Panc1 (cell line): ENCODE results near the gene SETD3. TPM values are rescaled to one million over a fixed set of nuclear protein-coding genes. Genes with fewer than 3 reads are reported as not detected.

ENCODE experiments used
- ATAC-seq: fragments of 200-7000 bp; cut with Tn5 transposase; 2 replicates; pipeline ENCODE4 v1.9.1; 2020; ENCODE audit warnings: mild to moderate bottlenecking, moderate library complexity
- BruUV-seq: library from RNA; stranded (reverse); fragments of 400-500 nt; replicated peaks from 2 replicates; lab custom pipeline; 2021; lab: Mats Ljungman, UMichigan
- CTCF ChIA-PET: fragments of 300-600 bp; sonication (Branson Sonifier 250); formaldehyde crosslinking; loops from one replicate; lab custom pipeline; 2022; ENCODE audit warnings: antibody characterized with exemption; lab: Charles Lee
- POLR2A ChIA-PET: fragments of 300-600 bp; sonication (Branson Sonifier 250); formaldehyde crosslinking; loops from one replicate; lab custom pipeline; 2022; ENCODE audit warnings: antibody characterized with exemption; lab: Charles Lee
- DNase-seq: peaks from one replicate; pipeline ENCODE4 v3.0.0-alpha.2; 2010; ENCODE audit warnings: low read depth, low spot score
- H3K27ac ChIP-seq: 2 replicates; pipeline ENCODE4 v1.5.1; 2011; ENCODE audit warnings: mild to moderate bottlenecking, low read length, inconsistent platforms
- H3K27me3 ChIP-seq: fragments of 200-500 bp; sonication (Bioruptor generic); 2 replicates; pipeline ENCODE4 v1.6.0; 2014; ENCODE audit warnings: low read length, inconsistent platforms; ENCODE audit not compliant: control insufficient read depth, insufficient read depth
- H3K36me3 ChIP-seq: fragments of 200-500 bp; sonication (Bioruptor generic); 2 replicates; pipeline ENCODE4 v1.5.1; 2014; ENCODE audit warnings: inconsistent platforms, mild to moderate bottlenecking, low read length, moderate library complexity; ENCODE audit not compliant: control insufficient read depth, insufficient read depth
- H3K4me1 ChIP-seq: 2 replicates; pipeline ENCODE4 v1.5.1; 2011; ENCODE audit warnings: inconsistent platforms, mild to moderate bottlenecking, low read length, moderate library complexity; ENCODE audit not compliant: control insufficient read depth, insufficient read depth
- H3K4me3 ChIP-seq, 2 experiments: 2 replicates each; pipeline ENCODE4 v1.5.1; 2011 to 2012; ENCODE audit warnings: low read depth in 2 of 2, low read length in 2 of 2, mild to moderate bottlenecking in 2 of 2, inconsistent platforms in 1 of 2, moderate library complexity in 1 of 2
- H3K9me3 ChIP-seq: fragments of 200-500 bp; sonication (Bioruptor generic); 2 replicates; pipeline ENCODE4 v1.5.1; 2014; ENCODE audit warnings: low read depth, mild to moderate bottlenecking, inconsistent platforms, low read length, moderate library complexity; ENCODE audit not compliant: control insufficient read depth, insufficient read depth
- POLR2AphosphoS5 ChIP-seq: IDR thresholded peaks from 2 replicates; pipeline ENCODE4 v1.6.1; 2012; ENCODE audit warnings: mild to moderate bottlenecking, low read depth, low read length, moderate library complexity
- SIN3A ChIP-seq: IDR thresholded peaks from 2 replicates; pipeline ENCODE4 v1.6.1; 2012; ENCODE audit warnings: low read depth, mild to moderate bottlenecking, low read length, moderate library complexity, borderline replicate concordance; ENCODE audit not compliant: insufficient read depth
- TCF7L2 ChIP-seq: IDR thresholded peaks from 2 replicates; pipeline ENCODE4 v1.6.1; 2011; ENCODE audit warnings: mild to moderate bottlenecking, low read depth, low read length, inconsistent platforms
- in situ Hi-C: cut with HindIII; loops from 2 replicates; pipeline ENCODE4 v1.10.0; 2016; ENCODE audit warnings: low sequenced_read_pairs, low pct_unique_long_range_greater_than_20kb
- intact Hi-C: fragments of 100-400 bp; cut with micrococcal nuclease; formaldehyde crosslinking; loops from one replicate; pipeline ENCODE4 v1.10.0; 2022; ENCODE audit not compliant: unreplicated experiment
- total RNA-seq: library from RNA; stranded (reverse); gene quantifications from one replicate; pipeline ENCODE4 v1.2.1, GENCODE V29; 2021; ENCODE audit not compliant: unreplicated experiment
- TF ChIP-seq, protein P1 (sequence below), 2 experiments: IDR thresholded peaks; 2 replicates each; pipeline ENCODE4 v1.6.1; 2011 to 2012; ENCODE audit warnings: low read depth in 2 of 2, control low read depth in 1 of 2, low read length in 1 of 2, mild to moderate bottlenecking in 1 of 2, moderate library complexity in 1 of 2; ENCODE audit not compliant: insufficient read depth in 1 of 2
- TF ChIP-seq, protein P2 (sequence below): fragments of 450-650 bp; IDR thresholded peaks from 2 replicates; pipeline ENCODE4 v1.5.1; 2017; ENCODE audit warnings: mild to moderate bottlenecking

SETD3 gene
- total RNA-seq, 1 experiment from 2014 or later = 51.1 TPM

DNA sequence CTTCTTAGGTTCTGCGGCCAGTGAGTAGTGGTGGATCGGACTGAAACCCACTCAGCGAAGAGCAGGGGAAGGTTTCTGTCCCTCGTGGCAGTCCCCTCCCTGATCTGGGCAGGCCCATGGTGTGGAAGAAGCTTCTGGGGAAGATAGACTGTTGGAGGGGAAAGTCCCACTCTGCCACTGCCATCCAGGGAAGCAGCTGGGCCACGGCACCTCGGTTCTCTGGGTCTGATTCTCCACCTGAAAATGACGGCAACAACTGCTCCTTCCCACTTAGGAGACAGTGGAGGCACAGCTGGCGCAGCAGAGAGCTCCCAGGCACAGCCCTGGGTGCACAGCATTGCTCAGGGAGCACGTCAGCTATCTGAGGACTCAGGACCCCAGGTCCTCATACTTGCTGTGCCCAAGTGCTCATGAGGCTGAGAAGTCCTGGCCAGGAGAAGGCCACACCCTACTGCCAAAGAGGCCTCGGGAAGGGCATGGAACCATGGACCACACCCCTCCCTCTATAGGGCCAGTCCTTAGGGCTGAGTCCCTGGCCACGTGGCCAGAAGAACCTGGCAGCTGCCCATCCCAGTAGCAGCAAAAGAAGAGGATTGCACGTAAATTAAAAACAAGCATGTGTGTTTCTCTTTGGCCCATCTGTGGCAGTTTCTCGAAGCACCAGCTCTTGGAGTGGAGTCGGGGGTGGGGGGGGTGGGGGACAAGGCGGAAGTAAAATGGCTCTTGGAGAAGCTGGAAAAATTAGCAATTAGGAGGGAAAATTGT, 123.3 kb downstream of the SETD3 start:
- H3K27ac ChIP-seq = no peak overlapping the region
- TF ChIP-seq, protein P1, sequence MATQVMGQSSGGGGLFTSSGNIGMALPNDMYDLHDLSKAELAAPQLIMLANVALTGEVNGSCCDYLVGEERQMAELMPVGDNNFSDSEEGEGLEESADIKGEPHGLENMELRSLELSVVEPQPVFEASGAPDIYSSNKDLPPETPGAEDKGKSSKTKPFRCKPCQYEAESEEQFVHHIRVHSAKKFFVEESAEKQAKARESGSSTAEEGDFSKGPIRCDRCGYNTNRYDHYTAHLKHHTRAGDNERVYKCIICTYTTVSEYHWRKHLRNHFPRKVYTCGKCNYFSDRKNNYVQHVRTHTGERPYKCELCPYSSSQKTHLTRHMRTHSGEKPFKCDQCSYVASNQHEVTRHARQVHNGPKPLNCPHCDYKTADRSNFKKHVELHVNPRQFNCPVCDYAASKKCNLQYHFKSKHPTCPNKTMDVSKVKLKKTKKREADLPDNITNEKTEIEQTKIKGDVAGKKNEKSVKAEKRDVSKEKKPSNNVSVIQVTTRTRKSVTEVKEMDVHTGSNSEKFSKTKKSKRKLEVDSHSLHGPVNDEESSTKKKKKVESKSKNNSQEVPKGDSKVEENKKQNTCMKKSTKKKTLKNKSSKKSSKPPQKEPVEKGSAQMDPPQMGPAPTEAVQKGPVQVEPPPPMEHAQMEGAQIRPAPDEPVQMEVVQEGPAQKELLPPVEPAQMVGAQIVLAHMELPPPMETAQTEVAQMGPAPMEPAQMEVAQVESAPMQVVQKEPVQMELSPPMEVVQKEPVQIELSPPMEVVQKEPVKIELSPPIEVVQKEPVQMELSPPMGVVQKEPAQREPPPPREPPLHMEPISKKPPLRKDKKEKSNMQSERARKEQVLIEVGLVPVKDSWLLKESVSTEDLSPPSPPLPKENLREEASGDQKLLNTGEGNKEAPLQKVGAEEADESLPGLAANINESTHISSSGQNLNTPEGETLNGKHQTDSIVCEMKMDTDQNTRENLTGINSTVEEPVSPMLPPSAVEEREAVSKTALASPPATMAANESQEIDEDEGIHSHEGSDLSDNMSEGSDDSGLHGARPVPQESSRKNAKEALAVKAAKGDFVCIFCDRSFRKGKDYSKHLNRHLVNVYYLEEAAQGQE (IDR thresholded peaks at IDR 0.05; ENCODE audit: insufficient read depth in 1 of 2, low read depth in 2 of 2, low read length in 1 of 2) = no peak
- no peak for TF ChIP-seq POLR2AphosphoS5
- TF ChIP-seq, protein P2, sequence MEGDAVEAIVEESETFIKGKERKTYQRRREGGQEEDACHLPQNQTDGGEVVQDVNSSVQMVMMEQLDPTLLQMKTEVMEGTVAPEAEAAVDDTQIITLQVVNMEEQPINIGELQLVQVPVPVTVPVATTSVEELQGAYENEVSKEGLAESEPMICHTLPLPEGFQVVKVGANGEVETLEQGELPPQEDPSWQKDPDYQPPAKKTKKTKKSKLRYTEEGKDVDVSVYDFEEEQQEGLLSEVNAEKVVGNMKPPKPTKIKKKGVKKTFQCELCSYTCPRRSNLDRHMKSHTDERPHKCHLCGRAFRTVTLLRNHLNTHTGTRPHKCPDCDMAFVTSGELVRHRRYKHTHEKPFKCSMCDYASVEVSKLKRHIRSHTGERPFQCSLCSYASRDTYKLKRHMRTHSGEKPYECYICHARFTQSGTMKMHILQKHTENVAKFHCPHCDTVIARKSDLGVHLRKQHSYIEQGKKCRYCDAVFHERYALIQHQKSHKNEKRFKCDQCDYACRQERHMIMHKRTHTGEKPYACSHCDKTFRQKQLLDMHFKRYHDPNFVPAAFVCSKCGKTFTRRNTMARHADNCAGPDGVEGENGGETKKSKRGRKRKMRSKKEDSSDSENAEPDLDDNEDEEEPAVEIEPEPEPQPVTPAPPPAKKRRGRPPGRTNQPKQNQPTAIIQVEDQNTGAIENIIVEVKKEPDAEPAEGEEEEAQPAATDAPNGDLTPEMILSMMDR = no peak
- TF ChIP-seq SIN3A = no peak
- no peak for TF ChIP-seq TCF7L2
- H3K36me3 ChIP-seq = no peaks in the 10 kb centered on the region
- ChIA-PET CTCF (no interaction called here), POLR2A (no interaction called here)
- DNase-seq (no peak), ATAC-seq (no peak)
- BruUV-seq = no TSS peak
- intact Hi-C loops (no loop called here), in situ Hi-C loops (no loop called here)
- H3K4me1 ChIP-seq = no peaks in the 10 kb centered on the region
- no peaks in the 10 kb centered on the region for H3K27me3 ChIP-seq
- no peaks in the 10 kb centered on the region for H3K9me3 ChIP-seq
- H3K4me3 ChIP-seq = no peak overlapping the region

DNA sequence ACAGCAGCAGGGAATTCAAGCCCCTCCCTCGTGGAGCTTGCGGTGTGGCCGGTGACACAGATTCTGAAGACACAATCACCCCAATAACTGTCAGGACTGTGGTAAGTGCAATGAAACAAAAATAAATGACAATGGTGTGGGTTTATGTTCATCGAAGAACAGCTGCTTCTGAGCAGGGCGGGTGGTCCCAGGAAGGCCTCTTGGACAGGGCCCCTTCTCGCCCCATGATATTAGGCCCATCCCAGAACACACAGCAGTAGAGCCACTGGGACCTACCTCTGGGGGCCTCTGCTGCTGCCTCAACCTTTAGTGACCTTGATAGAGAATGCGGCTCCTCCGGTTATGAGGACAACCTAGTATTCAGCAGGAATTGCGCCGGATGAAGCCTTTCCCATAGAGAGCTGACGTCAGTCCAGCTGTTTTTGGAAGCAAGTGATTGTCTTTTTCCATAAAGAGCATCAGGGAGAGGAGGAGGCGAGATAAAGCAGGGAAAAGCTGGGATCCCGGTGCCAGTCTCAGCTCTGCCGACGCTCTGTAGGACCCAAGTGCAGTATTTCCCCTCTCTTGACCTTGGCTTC, 124.5 kb downstream of the SETD3 start:
- Histone ChIP-seq H3K4me3 (no peak overlapping the region), H3K27ac (no peak overlapping the region), H3K9me3 (no peaks in the 10 kb centered on the region), H3K4me1 (no peaks in the 10 kb centered on the region), H3K36me3 (no peaks in the 10 kb centered on the region), H3K27me3 (no peaks in the 10 kb centered on the region)
- ChIA-PET POLR2A (no interaction called here), CTCF (no interaction called here)
- no TSS peak for BruUV-seq
- intact Hi-C loops (no loop called here), in situ Hi-C loops (no loop called here)
- no peak for TF ChIP-seq POLR2AphosphoS5
- TF ChIP-seq SIN3A = no peak
- TF ChIP-seq, protein P1 (IDR thresholded peaks at IDR 0.05; ENCODE audit: insufficient read depth in 1 of 2, low read depth in 2 of 2, low read length in 1 of 2) = no peak
- TF ChIP-seq TCF7L2 = no peak
- TF ChIP-seq, protein P2 = no peak
- DNase-seq = no peak
- no peak for ATAC-seq
